Measurements from ENCODE around the gene C14orf119. TPM values are rescaled to one million over a fixed set of nuclear protein-coding genes. Genes with fewer than 3 reads are reported as not detected.
A peak's percentile ranks its signal among the peaks of the same experiment; 100 is the strongest.

The C14orf119 gene
- total and polyA plus RNA-seq, 9 of the 15 experiments (the other 6 are each of a cell fraction or from before 2014, with no cell fraction given), result 36.7 to 251 (median 51.8) TPM

DNA sequence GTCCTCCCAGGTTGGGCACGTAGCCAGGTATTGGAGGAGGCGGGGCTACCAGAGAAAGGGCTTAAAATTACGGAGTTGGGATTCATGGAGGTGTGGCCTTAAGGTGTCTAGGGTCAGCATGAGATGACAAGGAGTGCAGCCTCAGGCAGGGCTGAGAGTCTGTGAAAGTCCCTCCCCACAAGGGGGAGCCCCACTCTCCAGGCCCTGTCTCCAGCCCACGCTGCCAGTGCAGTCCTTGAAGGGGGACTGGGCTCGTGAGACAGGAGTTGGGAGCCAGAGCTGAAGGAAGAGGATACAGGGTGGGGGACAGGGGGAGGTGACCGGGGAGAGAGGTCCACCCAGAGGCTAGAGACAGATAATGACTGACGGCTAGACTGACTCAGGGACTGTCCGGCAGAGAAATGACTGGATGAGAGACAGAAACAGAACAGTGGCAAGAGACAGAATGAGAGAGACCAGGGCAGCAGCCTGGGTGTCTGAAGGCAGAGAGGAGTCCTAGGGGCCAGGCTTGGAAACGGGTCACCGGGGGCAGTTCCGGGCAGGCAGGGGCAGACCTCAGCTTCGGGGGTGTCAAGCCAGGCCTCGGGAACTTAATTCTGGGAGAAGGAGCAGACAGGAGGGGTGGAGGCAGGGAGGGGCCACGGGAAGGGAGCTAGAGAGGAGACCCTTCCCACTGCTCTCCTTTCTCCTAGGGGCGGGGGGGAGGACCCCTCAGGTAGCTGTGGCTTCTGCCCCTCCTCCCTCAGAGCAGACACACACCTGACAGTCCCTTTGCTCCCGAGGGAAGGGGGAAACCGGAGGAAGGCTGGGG, 39.0 kb upstream of the C14orf119 start (continued):
- TF ChIP-seq, protein P1, sequence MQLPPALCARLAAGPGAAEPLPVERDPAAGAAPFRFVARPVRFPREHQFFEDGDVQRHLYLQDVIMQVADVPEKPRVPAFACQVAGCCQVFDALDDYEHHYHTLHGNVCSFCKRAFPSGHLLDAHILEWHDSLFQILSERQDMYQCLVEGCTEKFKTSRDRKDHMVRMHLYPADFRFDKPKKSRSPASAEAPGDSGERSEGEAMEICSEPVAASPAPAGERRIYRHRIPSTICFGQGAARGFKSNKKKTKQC (CRISPR knock-in tag; IDR thresholded peaks at IDR 0.05), result peak; percentile 35; the same call in 1 of the 2 replicates
- peak; percentile 52 for TF ChIP-seq DPF2 (IDR thresholded peaks at IDR 0.05)
- TF ChIP-seq, protein P2, sequence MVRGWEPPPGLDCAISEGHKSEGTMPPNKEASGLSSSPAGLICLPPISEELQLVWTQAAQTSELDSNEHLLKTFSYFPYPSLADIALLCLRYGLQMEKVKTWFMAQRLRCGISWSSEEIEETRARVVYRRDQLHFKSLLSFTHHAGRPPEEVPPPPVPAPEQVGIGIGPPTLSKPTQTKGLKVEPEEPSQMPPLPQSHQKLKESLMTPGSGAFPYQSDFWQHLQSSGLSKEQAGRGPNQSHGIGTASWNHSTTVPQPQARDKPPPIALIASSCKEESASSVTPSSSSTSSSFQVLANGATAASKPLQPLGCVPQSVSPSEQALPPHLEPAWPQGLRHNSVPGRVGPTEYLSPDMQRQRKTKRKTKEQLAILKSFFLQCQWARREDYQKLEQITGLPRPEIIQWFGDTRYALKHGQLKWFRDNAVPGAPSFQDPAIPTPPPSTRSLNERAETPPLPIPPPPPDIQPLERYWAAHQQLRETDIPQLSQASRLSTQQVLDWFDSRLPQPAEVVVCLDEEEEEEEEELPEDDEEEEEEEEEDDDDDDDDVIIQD (CRISPR knock-in tag; IDR thresholded peaks at IDR 0.05), result no peak
- no peak for TF ChIP-seq DNMT1 (IDR thresholded peaks at IDR 0.05)
- TF ChIP-seq MBD2 (IDR thresholded peaks at IDR 0.05; ENCODE audit: borderline replicate concordance, low read depth), result peak; percentile 42; the same call in 1 of the 2 replicates
- TF ChIP-seq MYNN (IDR thresholded peaks at IDR 0.05), result peak; percentile 63; the same call in 1 of the 2 replicates
- no peak for TF ChIP-seq MYNN (CRISPR knock-in tag; IDR thresholded peaks at IDR 0.05)
- no peak for TF ChIP-seq FOSL1 (tag; conservative IDR thresholded peaks at IDR 0.05)
- TF ChIP-seq MEF2A (IDR thresholded peaks at IDR 0.05; ENCODE audit: control insufficient read depth, low read depth, low read length), result no peak
- no peak for TF ChIP-seq ERF (CRISPR knock-in tag; IDR thresholded peaks at IDR 0.05)
- TF ChIP-seq, protein P3, sequence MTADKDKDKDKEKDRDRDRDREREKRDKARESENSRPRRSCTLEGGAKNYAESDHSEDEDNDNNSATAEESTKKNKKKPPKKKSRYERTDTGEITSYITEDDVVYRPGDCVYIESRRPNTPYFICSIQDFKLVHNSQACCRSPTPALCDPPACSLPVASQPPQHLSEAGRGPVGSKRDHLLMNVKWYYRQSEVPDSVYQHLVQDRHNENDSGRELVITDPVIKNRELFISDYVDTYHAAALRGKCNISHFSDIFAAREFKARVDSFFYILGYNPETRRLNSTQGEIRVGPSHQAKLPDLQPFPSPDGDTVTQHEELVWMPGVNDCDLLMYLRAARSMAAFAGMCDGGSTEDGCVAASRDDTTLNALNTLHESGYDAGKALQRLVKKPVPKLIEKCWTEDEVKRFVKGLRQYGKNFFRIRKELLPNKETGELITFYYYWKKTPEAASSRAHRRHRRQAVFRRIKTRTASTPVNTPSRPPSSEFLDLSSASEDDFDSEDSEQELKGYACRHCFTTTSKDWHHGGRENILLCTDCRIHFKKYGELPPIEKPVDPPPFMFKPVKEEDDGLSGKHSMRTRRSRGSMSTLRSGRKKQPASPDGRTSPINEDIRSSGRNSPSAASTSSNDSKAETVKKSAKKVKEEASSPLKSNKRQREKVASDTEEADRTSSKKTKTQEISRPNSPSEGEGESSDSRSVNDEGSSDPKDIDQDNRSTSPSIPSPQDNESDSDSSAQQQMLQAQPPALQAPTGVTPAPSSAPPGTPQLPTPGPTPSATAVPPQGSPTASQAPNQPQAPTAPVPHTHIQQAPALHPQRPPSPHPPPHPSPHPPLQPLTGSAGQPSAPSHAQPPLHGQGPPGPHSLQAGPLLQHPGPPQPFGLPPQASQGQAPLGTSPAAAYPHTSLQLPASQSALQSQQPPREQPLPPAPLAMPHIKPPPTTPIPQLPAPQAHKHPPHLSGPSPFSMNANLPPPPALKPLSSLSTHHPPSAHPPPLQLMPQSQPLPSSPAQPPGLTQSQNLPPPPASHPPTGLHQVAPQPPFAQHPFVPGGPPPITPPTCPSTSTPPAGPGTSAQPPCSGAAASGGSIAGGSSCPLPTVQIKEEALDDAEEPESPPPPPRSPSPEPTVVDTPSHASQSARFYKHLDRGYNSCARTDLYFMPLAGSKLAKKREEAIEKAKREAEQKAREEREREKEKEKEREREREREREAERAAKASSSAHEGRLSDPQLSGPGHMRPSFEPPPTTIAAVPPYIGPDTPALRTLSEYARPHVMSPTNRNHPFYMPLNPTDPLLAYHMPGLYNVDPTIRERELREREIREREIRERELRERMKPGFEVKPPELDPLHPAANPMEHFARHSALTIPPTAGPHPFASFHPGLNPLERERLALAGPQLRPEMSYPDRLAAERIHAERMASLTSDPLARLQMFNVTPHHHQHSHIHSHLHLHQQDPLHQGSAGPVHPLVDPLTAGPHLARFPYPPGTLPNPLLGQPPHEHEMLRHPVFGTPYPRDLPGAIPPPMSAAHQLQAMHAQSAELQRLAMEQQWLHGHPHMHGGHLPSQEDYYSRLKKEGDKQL (CRISPR knock-in tag; IDR thresholded peaks at IDR 0.05; ENCODE audit: borderline replicate concordance), result no peak
- no peak for TF ChIP-seq MED1 (CRISPR knock-in tag; IDR thresholded peaks at IDR 0.05; ENCODE audit: borderline replicate concordance)
- TF ChIP-seq, protein P4, sequence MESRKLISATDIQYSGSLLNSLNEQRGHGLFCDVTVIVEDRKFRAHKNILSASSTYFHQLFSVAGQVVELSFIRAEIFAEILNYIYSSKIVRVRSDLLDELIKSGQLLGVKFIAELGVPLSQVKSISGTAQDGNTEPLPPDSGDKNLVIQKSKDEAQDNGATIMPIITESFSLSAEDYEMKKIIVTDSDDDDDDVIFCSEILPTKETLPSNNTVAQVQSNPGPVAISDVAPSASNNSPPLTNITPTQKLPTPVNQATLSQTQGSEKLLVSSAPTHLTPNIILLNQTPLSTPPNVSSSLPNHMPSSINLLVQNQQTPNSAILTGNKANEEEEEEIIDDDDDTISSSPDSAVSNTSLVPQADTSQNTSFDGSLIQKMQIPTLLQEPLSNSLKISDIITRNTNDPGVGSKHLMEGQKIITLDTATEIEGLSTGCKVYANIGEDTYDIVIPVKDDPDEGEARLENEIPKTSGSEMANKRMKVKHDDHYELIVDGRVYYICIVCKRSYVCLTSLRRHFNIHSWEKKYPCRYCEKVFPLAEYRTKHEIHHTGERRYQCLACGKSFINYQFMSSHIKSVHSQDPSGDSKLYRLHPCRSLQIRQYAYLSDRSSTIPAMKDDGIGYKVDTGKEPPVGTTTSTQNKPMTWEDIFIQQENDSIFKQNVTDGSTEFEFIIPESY (CRISPR knock-in tag; IDR thresholded peaks at IDR 0.05), result 0 out of 2 replicates have a peak, but pooled peaks have one; percentile 17
- no peak for TF ChIP-seq NR1H2 (CRISPR knock-in tag; IDR thresholded peaks at IDR 0.05)
- TF ChIP-seq POLR2G (IDR thresholded peaks at IDR 0.05; ENCODE audit: low read depth, low read length), result 0 out of 2 replicates have a peak, but pooled peaks have one; percentile 25
- no peak for TF ChIP-seq ZNF134 (CRISPR knock-in tag; conservative IDR thresholded peaks at IDR 0.05)
- peak; percentile 45 for TF ChIP-seq MEIS2 (IDR thresholded peaks at IDR 0.05; ENCODE audit: partially characterized antibody)
- no peak for TF ChIP-seq E2F3 (CRISPR knock-in tag; IDR thresholded peaks at IDR 0.05)
- no peak for TF ChIP-seq ZNF766 (CRISPR knock-in tag; conservative IDR thresholded peaks at IDR 0.05)

Measured in K562 (cell line).